K562 (cell line): ENCODE data around the gene CD72. TPM values are rescaled to one million over a fixed set of nuclear protein-coding genes. Genes with fewer than 3 reads are reported as not detected.

Source experiments
- BRF2 ChIP-seq: IDR thresholded peaks from 3 replicates; pipeline ENCODE4 v1.6.1; 2011; ENCODE audit warnings: borderline replicate concordance, mild to moderate bottlenecking; ENCODE audit not compliant: insufficient read length, insufficient read depth
- CBX3 ChIP-seq, 2 experiments: IDR thresholded peaks; 1 replicate in 1 of 2; 2 replicates in 1 of 2; pipeline ENCODE4 v1.6.1; 2012; ENCODE audit warnings: inconsistent platforms in 2 of 2, low read length in 2 of 2, borderline replicate concordance in 1 of 2, control low read depth in 1 of 2
- CHCHD3 ChIP-seq: fragments of 250-450 bp; sonication (Bioruptor Pico); IDR thresholded peaks from 2 replicates; pipeline ENCODE4 v2.1.2; 2022; ENCODE audit warnings: mild to moderate bottlenecking
- CREB3L1 ChIP-seq: fragments of 450-650 bp; IDR thresholded peaks from 2 replicates; pipeline ENCODE4 v1.6.1; 2014; ENCODE audit warnings: low read depth, mild to moderate bottlenecking, moderate library complexity, borderline replicate concordance
- FOXP1 ChIP-seq: sonication (generic); formaldehyde crosslinking; IDR thresholded peaks from 2 replicates; pipeline ENCODE4 v1.8.0; 2022; ENCODE audit warnings: mild to moderate bottlenecking, missing genetic modification reagents
- REST ChIP-seq, 2 experiments: fragments of 450-650 bp; formaldehyde crosslinking in 1 of 2; IDR thresholded peaks; 2 replicates each; pipeline versions ENCODE4 v1.4.0 to v1.6.1; 2014 to 2020; ENCODE audit warnings: mild to moderate bottlenecking in 2 of 2, borderline replicate concordance in 1 of 2, low read depth in 1 of 2
- RUNX1 ChIP-seq: sonication (generic); IDR thresholded peaks from 2 replicates; pipeline ENCODE4 v1.6.1; 2016; ENCODE audit warnings: antibody characterized with exemption, low read depth
- ZBTB49 ChIP-seq: sonication (generic); formaldehyde crosslinking; IDR thresholded peaks from 2 replicates; pipeline ENCODE4 v1.8.0; 2022; ENCODE audit warnings: missing genetic modification reagents, mild to moderate bottlenecking, borderline replicate concordance
- ZFP91 ChIP-seq: sonication (generic); formaldehyde crosslinking; IDR thresholded peaks from 2 replicates; pipeline ENCODE4 v1.8.0; 2022; ENCODE audit warnings: mild to moderate bottlenecking, missing genetic modification reagents
- ZNF124 ChIP-seq: sonication (generic); formaldehyde crosslinking; IDR thresholded peaks from 2 replicates; pipeline ENCODE4 v1.8.1; 2022; ENCODE audit warnings: missing genetic modification reagents
- ZNF507 ChIP-seq: conservative IDR thresholded peaks from 2 replicates; pipeline ENCODE4 v1.6.1; 2017; ENCODE audit warnings: missing genetic modification characterization, missing compliant biosample characterization
- polyA plus RNA-seq, 8 experiments: library from polyadenylated mRNA; depleted of rRNA in 4 of 8; stranded (reverse) in 5 of 8; unstranded in 3 of 8; fragments of >200 nt; fragmentation: Nextera tagmentation in 2 of 8; fragmentation: Illumina TruSeq in 1 of 8; extraction: Ambion mirVana in 2 of 8; extraction: Trizol in 1 of 8; gene quantifications; 2 replicates each; pipeline versions ENCODE4 v1.2.1 to v1.2.3, GENCODE V29; 2011 to 2014; ENCODE audit warnings: inconsistent platforms in 1 of 8, missing spikeins in 1 of 8
- total RNA-seq, 7 experiments: library from RNA; depleted of rRNA in 6 of 7; stranded (reverse); fragments of >200 nt in 6 of 7; fragmentation: Illumina TruSeq in 2 of 7; extraction: Trizol in 2 of 7; gene quantifications; 2 replicates each; pipeline versions ENCODE4 v1.2.1 to v1.2.3, GENCODE V29; 2011 to 2021; ENCODE audit warnings: low replicate concordance in 1 of 7

The CD72 gene
- total and polyA plus RNA-seq, 9 of the 15 experiments (the other 6 are each of a cell fraction or from before 2014, with no cell fraction given), result 0.11 to 0.78 (median 0.27) TPM; not detected in 1

GRCh38 chr9:35657546-35658136 lies 39.4 kb upstream of the CD72 start, which contains the start of gene RMRP (continued):
- TF ChIP-seq BRF2 (peak; percentile 89), ZNF507 (tag) (no peak), ZFP91 (CRISPR knock-in tag) (no peak), ZBTB49 (CRISPR knock-in tag) (no peak), CBX3 (IDR thresholded peaks at IDR 0.05; ENCODE audit: borderline replicate concordance in 1 of 2, low read length in 2 of 2) (peak in 1 of 2 experiments; percentile 74; a peak in 1 of 3 replicates), RUNX1 (0 out of 2 replicates have a peak, but pooled peaks have one; percentile 32), ZNF124 (CRISPR knock-in tag) (no peak), CREB3L1 (peak; percentile 97), FOXP1 (CRISPR knock-in tag) (peak; percentile 80), CHCHD3 (CRISPR knock-in tag) (no peak), REST (IDR thresholded peaks at IDR 0.05; ENCODE audit: borderline replicate concordance) (no peak), REST (CRISPR knock-in tag; IDR thresholded peaks at IDR 0.05; ENCODE audit: low read depth) (no peak)
